GM04503 (cell line): Measurements from ENCODE around the gene NDOR1.
"Not testable (repeated sequence)": the region's sequence is repeated elsewhere in the genome, so short reads cannot be mapped to it uniquely, and the experiment has no call there.

Experiments used
- DNase-seq: peaks from one replicate; pipeline ENCODE4 v3.0.0-alpha.2; 2012; ENCODE audit warnings: low read depth

The NDOR1 gene

GRCh38 chr9:137243626-137244485, 38.4 kb downstream of the NDOR1 start:
- DNase-seq: no peak

- DNase-seq: no peak
Measured at GRCh38 chr9:137244486-137245449, 39.3 kb downstream of the NDOR1 start.

GRCh38 chr9:137245450-137246421, 40.2 kb downstream of the NDOR1 start:
- no peak for DNase-seq

- no peak for DNase-seq
Measured at GRCh38 chr9:137247135-137247915, 41.8 kb downstream of the NDOR1 start.

GRCh38 chr9:137247916-137248175, 42.3 kb downstream of the NDOR1 start:
- no peak for DNase-seq

- DNase-seq: no peak
Measured at GRCh38 chr9:137250329-137251193, 45.1 kb downstream of the NDOR1 start.

GRCh38 chr9:137251194-137251461, 45.6 kb downstream of the NDOR1 start, which contains the start of gene STPG3:
STPG3 (plus strand) TSS chr9:137251286; CDS start chr9:137251287, 1 bp downstream.
- no peak for DNase-seq

GRCh38 chr9:137251490-137252268, 46.2 kb downstream of the NDOR1 start:
- DNase-seq: no peak

- DNase-seq: no peak
Measured at GRCh38 chr9:137252555-137253506, 47.3 kb downstream of the NDOR1 start.

- no peak for DNase-seq
Measured at GRCh38 chr9:137253717-137254623, 48.5 kb downstream of the NDOR1 start.

GRCh38 chr9:137254624-137255447, 49.3 kb downstream of the NDOR1 start, which contains the start of gene NELFB:
NELFB (plus strand) TSS chr9:137255327.
- peak; percentile 33 for DNase-seq

GRCh38 chr9:137255448-137256114, 50.1 kb downstream of the NDOR1 start:
- DNase-seq: no peak

GRCh38 chr9:137256362-137256761, 50.9 kb downstream of the NDOR1 start:
- no peak for DNase-seq

GRCh38 chr9:137256856-137257255, 51.4 kb downstream of the NDOR1 start:
- no peak for DNase-seq

GRCh38 chr9:137262173-137262908, 56.8 kb downstream of the NDOR1 start:
- not testable (repeated sequence) for DNase-seq
